ENCODE measurements around the gene C20orf141.

Gene C20orf141

DNA sequence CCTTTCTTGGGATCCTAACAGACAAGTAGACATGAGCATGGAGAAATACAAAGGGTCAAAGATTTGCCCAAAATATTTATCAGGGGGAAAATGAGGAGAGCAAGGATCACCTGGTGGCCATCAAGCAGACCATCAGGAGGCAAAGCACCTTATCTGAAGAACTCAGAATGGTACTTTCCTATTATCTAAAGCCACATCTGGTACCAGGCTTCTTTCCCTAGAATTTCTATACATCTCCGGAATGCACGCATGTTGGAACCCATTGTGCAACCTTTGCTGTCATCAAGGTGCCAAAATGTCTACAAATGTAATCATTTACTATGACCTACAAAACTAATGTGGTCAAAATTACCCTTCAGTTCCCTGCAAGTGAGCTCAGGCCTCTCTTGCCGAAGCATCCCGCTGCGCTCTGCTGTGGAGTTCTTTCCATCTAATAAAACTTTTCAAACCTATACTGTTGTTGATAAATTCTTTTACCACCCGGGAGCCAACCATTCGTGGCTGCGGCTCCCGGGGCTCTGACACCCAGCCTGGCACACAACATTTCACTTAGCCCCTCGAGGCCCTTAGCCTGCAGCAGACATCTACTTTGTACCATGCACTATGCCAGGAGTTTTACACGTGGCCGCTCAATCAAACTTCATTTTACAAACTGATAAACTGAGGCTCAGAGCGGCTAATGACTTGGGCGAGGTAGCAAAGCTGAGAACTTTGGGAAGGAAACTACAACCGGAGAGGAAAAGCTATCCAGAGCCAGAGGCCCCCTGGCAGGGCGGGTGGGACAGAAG is 10.6 kb upstream of the C20orf141 start:
- no peaks in the 10 kb centered on the region for H3K27me3 ChIP-seq (ENCODE audit: insufficient read depth, low read length)
- H3K36me3 ChIP-seq (ENCODE audit: insufficient read depth, low read length): no peaks in the 10 kb centered on the region
- no peak overlapping the region for H3K27ac ChIP-seq (ENCODE audit: low read depth, low read length, poor library complexity, severe bottlenecking)
- H3K4me1 ChIP-seq (ENCODE audit: insufficient read depth, low read length, severe bottlenecking): no peaks in the 10 kb centered on the region
- no peaks in the 10 kb centered on the region for H3F3A ChIP-seq (ENCODE audit: insufficient read depth, low read length)
- H3K79me2 ChIP-seq (ENCODE audit: insufficient read depth, low read length): no peaks in the 10 kb centered on the region
- no peaks in the 10 kb centered on the region for H3K9me2 ChIP-seq (ENCODE audit: low read depth, low read length)
- H3K4me3 ChIP-seq (ENCODE audit: low read depth, low read length, poor library complexity, severe bottlenecking): no peak overlapping the region
- no peak overlapping the region for H2AFZ ChIP-seq (ENCODE audit: low read length)
- no peaks in the 10 kb centered on the region for H3K9me3 ChIP-seq (ENCODE audit: low read length)
- H3K4me2 ChIP-seq (ENCODE audit: low read length): no peak overlapping the region
- TF ChIP-seq EZH2 (IDR thresholded peaks at IDR 0.05; ENCODE audit: borderline replicate concordance, low read length) (no peak), CTCF (IDR thresholded peaks at IDR 0.05; ENCODE audit: low read length) (no peak)
- no peak overlapping the region for H3K9ac ChIP-seq (ENCODE audit: low read length)
- no peaks in the 10 kb centered on the region for H4K20me1 ChIP-seq (ENCODE audit: insufficient read depth, low read length)

DNA sequence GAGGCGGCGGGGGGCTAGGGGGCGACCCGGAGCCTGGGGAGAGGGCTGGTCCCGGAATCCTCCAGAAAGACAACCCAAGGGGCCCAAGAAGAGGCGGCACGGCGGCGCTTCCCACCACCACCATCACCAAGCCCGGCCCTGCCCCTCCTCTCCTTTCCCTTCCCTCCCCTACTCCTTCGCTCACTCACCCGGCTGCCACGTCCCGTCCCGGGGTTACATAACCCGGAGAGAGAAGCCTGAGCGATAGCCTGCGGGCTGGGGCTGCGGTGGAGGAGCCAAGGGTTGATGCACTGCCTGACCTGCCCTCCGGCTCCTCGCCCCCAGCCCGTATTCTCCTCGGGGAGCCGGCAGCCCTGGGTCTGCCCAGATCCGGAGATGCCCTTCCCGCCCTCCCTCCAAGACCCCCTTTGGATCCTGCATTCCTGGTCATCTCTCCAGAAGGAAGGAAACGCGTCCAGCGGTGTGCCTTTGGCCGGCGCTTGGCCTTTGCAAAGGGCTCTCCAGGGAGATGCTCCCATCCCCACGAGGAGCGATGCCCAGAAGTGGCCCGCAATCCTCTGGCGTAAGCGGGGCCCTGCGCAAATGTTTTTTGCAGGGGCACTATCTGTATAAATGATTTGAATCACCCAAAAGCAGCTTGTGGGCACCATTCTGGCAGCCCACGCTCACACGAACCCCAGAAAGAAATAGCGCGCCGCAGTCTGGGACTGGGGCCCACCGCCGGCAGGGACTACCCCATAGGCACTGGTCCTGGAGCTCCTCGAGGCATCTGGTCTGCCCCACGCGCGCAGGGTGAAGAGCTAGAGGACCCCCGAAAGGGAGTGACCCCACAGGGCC is 9.7 kb upstream of the C20orf141 start:
- H4K20me1 ChIP-seq (ENCODE audit: insufficient read depth, low read length): no peaks in the 10 kb centered on the region
- H3K79me2 ChIP-seq (ENCODE audit: insufficient read depth, low read length): no peaks in the 10 kb centered on the region
- H3K27me3 ChIP-seq (ENCODE audit: insufficient read depth, low read length): no peaks in the 10 kb centered on the region
- TF ChIP-seq CTCF (IDR thresholded peaks at IDR 0.05; ENCODE audit: low read length) (no peak), EZH2 (IDR thresholded peaks at IDR 0.05; ENCODE audit: borderline replicate concordance, low read length) (no peak)
- no peaks in the 10 kb centered on the region for H3K9me2 ChIP-seq (ENCODE audit: low read depth, low read length)
- H3K36me3 ChIP-seq (ENCODE audit: insufficient read depth, low read length): no peaks in the 10 kb centered on the region
- H3K4me2 ChIP-seq (ENCODE audit: low read length): no peak overlapping the region
- H3K27ac ChIP-seq (ENCODE audit: low read depth, low read length, poor library complexity, severe bottlenecking): no peak overlapping the region
- no peak overlapping the region for H3K4me3 ChIP-seq (ENCODE audit: low read depth, low read length, poor library complexity, severe bottlenecking)
- H3K4me1 ChIP-seq (ENCODE audit: insufficient read depth, low read length, severe bottlenecking): no peaks in the 10 kb centered on the region
- no peaks in the 10 kb centered on the region for H3F3A ChIP-seq (ENCODE audit: insufficient read depth, low read length)
- H3K9ac ChIP-seq (ENCODE audit: low read length): no peak overlapping the region
- H3K9me3 ChIP-seq (ENCODE audit: low read length): no peaks in the 10 kb centered on the region
- H2AFZ ChIP-seq (ENCODE audit: low read length): no peak overlapping the region

DNA sequence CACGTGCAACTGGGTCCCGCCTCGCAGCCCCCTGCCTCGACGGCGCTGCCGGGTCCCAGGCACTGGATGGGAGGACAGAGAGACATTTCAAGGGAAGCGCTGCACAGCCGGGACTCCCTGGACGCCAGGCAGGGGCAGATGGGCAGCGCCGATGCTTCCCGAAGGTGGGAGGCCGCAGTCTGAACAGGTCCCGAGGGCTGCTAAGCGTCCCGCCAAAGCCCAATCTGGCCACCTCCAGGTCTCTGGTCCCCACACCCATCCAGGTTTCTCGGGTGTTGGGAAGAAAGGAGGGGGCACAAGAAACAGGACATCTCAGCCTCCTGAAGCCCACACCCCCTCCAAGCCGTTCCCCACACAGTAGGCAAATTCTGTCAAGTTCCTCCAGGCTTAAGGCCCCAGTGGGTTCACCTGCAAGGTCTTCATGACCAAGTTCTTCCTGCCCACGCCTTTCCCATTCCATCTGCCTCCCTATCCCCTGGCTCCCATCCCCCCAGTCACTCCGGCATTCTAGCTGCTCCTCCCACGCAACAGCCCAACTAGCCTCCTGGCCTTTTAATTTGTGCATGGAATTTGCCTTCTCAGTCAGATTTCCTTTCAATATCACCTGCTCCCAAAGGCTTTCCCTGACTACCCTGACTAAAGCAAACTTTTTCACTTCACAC is 9.0 kb upstream of the C20orf141 start:
- Histone ChIP-seq H3F3A (ENCODE audit: insufficient read depth, low read length) (no peaks in the 10 kb centered on the region), H2AFZ (ENCODE audit: low read length) (no peak overlapping the region), H3K4me1 (ENCODE audit: insufficient read depth, low read length, severe bottlenecking) (no peaks in the 10 kb centered on the region), H3K36me3 (ENCODE audit: insufficient read depth, low read length) (no peaks in the 10 kb centered on the region), H3K9me2 (ENCODE audit: low read depth, low read length) (no peaks in the 10 kb centered on the region), H3K9me3 (ENCODE audit: low read length) (no peaks in the 10 kb centered on the region), H3K79me2 (ENCODE audit: insufficient read depth, low read length) (no peaks in the 10 kb centered on the region), H3K4me2 (ENCODE audit: low read length) (no peak overlapping the region), H3K27ac (ENCODE audit: low read depth, low read length, poor library complexity, severe bottlenecking) (no peak overlapping the region), H3K4me3 (ENCODE audit: low read depth, low read length, poor library complexity, severe bottlenecking) (no peak overlapping the region), H4K20me1 (ENCODE audit: insufficient read depth, low read length) (no peaks in the 10 kb centered on the region), H3K27me3 (ENCODE audit: insufficient read depth, low read length) (no peaks in the 10 kb centered on the region), H3K9ac (ENCODE audit: low read length) (no peak overlapping the region)
- TF ChIP-seq CTCF (IDR thresholded peaks at IDR 0.05; ENCODE audit: low read length) (no peak), EZH2 (IDR thresholded peaks at IDR 0.05; ENCODE audit: borderline replicate concordance, low read length) (no peak)
